ENCODE data around the gene TSC2. TPM values are rescaled to one million over a fixed set of nuclear protein-coding genes. Genes with fewer than 3 reads are reported as not detected.

Gene TSC2
- total and polyA plus RNA-seq, 2 of the 13 experiments (the other 11 are each of a cell fraction or from before 2014, with no cell fraction given), result 19.6 to 40.4 TPM

- H3K4me1 ChIP-seq (ENCODE audit: insufficient read depth, low read length), result peaks cover 69% of the 10 kb centered on the region
- peak overlapping the region; percentile 93 for H3K9ac ChIP-seq (ENCODE audit: insufficient read depth, low read depth, low read length)
- intact Hi-C loops (cut with micrococcal nuclease; ENCODE audit: unreplicated experiment), result no loop called here
- H3K4me3 ChIP-seq (replicated peaks in 1 of 3; ENCODE audit: insufficient read depth in 1 of 3, low read depth in 2 of 3, low read length in 3 of 3), result peak overlapping the region; percentile 76 to 81 (median 79)
- no peak overlapping the region for H2AFZ ChIP-seq (ENCODE audit: low read length)
- in situ Hi-C loops (cut with HindIII; ENCODE audit: extremely low pct_ligation_motif_present, low pct_unique_long_range_greater_than_20kb), result no loop called here
- CTCF ChIA-PET (ENCODE audit: low intra/inter-chr PET ratio, low total read pairs), result interaction anchor here (1.4 kb wide), 1 partner anchor 131 kb away, joined by 4 read pairs; no protein-coding TSS in a partner anchor
- FAIRE-seq (no peak), ATAC-seq (peak; percentile 6), DNase-seq (ENCODE audit: low spot score) (no peak)
- peaks cover 49% of the 10 kb centered on the region for H3K79me2 ChIP-seq (ENCODE audit: insufficient read depth, low read length)
- peaks cover 13% of the 10 kb centered on the region; the same call in 1 of the 2 replicates for H4K20me1 ChIP-seq (ENCODE audit: insufficient read depth, low read length)
- peak overlapping the region; percentile 78 for H3K27ac ChIP-seq (ENCODE audit: extremely low read length, insufficient read depth, low read length)
- WGBS (ENCODE audit: low lambda C conversion rate), result 0% methylated on average over 14 of the region's 55 CpGs
- peak overlapping the region; percentile 83 for H3K4me2 ChIP-seq (ENCODE audit: low read depth, low read length)
- BruUV-seq (replicated peaks), result no TSS peak
- POLR2A ChIA-PET, result interaction anchor here (0.6 to 2.1 kb wide), 17 partner anchors 9 to 241 kb away, joined by 3 to 16 read pairs (median 4); partner anchors contain the start of genes GFER, NHERF2, NPW and RPS2
- H3K36me3 ChIP-seq (replicated peaks in 1 of 2; ENCODE audit: control insufficient read depth in 1 of 2, insufficient read depth in 2 of 2, low read length in 2 of 2), result no peaks in the 10 kb centered on the region; a peak in 1 of 5 replicates
- H3K9me3 ChIP-seq (ENCODE audit: low read length), result no peaks in the 10 kb centered on the region
- no peaks in the 10 kb centered on the region for H3K27me3 ChIP-seq (ENCODE audit: control insufficient read depth in 1 of 2, insufficient read depth in 2 of 2, low read length in 2 of 2)
- 0 out of 2 replicates have a peak, but pooled peaks have one; percentile 8 for TF ChIP-seq CBFB (CRISPR knock-in tag; IDR thresholded peaks at IDR 0.05)
- no peak for TF ChIP-seq MED1 (CRISPR knock-in tag; IDR thresholded peaks at IDR 0.05)
- no peak for TF ChIP-seq ZNF598 (CRISPR knock-in tag; IDR thresholded peaks at IDR 0.05; ENCODE audit: borderline replicate concordance)
- no peak for TF ChIP-seq LCORL (IDR thresholded peaks at IDR 0.05)
- TF ChIP-seq LCORL (CRISPR knock-in tag; IDR thresholded peaks at IDR 0.05), result 0 out of 2 replicates have a peak, but pooled peaks have one; percentile 9
- no peak for TF ChIP-seq ZNF737 (CRISPR knock-in tag; IDR thresholded peaks at IDR 0.05; ENCODE audit: borderline replicate concordance)
- TF ChIP-seq BCLAF1 (IDR thresholded peaks at IDR 0.05), result no peak
- no peak for TF ChIP-seq ZNF230 (CRISPR knock-in tag; IDR thresholded peaks at IDR 0.05)
- TF ChIP-seq MEIS2 (CRISPR knock-in tag; IDR thresholded peaks at IDR 0.05), result 0 out of 2 replicates have a peak, but pooled peaks have one; percentile 33
- TF ChIP-seq ATF5 (CRISPR knock-in tag; IDR thresholded peaks at IDR 0.05; ENCODE audit: low read depth), result no peak
- peak; percentile 74 for TF ChIP-seq HNRNPLL (IDR thresholded peaks at IDR 0.05; ENCODE audit: low read depth, low read length, poor library complexity, severe bottlenecking)
- 0 out of 2 replicates have a peak, but pooled peaks have one; percentile 13 for TF ChIP-seq KDM5A (IDR thresholded peaks at IDR 0.05; ENCODE audit: borderline replicate concordance, low read length)
- TF ChIP-seq KMT2A (CRISPR knock-in tag; IDR thresholded peaks at IDR 0.05), result peak; percentile 9; the same call in 1 of the 2 replicates
- 0 out of 2 replicates have a peak, but pooled peaks have one; percentile 14 for TF ChIP-seq ARNT2 (CRISPR knock-in tag; IDR thresholded peaks at IDR 0.05; ENCODE audit: low read depth)
- no peak for TF ChIP-seq ZFP41 (CRISPR knock-in tag; IDR thresholded peaks at IDR 0.05; ENCODE audit: borderline replicate concordance)
- peak; percentile 15; the same call in 1 of the 2 replicates for TF ChIP-seq ZNF547 (CRISPR knock-in tag; IDR thresholded peaks at IDR 0.05)
- peak; percentile 61; the same call in 1 of the 2 replicates for TF ChIP-seq ZSCAN25 (CRISPR knock-in tag; IDR thresholded peaks at IDR 0.05)
- no peak for TF ChIP-seq SAFB2 (CRISPR knock-in tag; IDR thresholded peaks at IDR 0.05; ENCODE audit: borderline replicate concordance, low read depth)
- no peak for TF ChIP-seq MXD4 (CRISPR knock-in tag; IDR thresholded peaks at IDR 0.05)
- TF ChIP-seq SRSF4 (IDR thresholded peaks at IDR 0.05; ENCODE audit: low read depth, low read length, poor library complexity, severe bottlenecking), result no peak
These were observed 38.5 kb upstream of the TSC2 start for GRCh38 chr16:2009164-2009711.
